Hindlimb muscle (tissue), 1 donor: ENCODE data around the gene SYT15B. TPM values are rescaled to one million over a fixed set of nuclear protein-coding genes. Genes with fewer than 3 reads are reported as not detected.
"Not testable (repeated sequence)": the region's sequence is repeated elsewhere in the genome, so short reads cannot be mapped to it uniquely, and the experiment has no call there.

Experiments used
- DNase-seq: peaks from one replicate; pipeline ENCODE4 v3.0.0-alpha.2; 2013
- polyA plus RNA-seq: library from polyadenylated mRNA; unstranded; fragments of 120-200 nt; gene quantifications from one replicate; pipeline ENCODE4 v1.2.1, GENCODE V29; 2013; ENCODE audit not compliant: insufficient read length

The SYT15B gene
- polyA plus RNA-seq, 1 donor = 1.3 TPM

DNA sequence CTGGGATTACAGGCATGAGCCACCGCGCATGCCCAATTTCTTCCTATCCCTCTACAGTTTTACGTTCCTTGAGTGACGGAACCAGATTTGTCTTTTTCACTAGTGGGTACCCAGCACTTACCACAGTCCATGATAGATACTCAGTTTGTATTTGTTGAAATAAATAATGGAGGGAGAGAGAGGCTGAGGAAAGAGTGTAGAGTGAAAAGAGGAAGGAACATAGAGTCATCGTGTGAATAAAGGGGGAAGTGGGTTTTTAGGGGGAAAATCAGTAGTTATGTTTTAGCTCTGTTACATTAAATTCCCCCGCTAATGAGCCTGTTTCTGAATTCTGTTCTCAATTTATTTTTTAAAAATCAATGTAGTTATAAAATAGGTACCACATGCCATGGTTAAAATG lies 37.7 kb downstream of the SYT15B start:
- DNase-seq = not testable (repeated sequence)

DNA sequence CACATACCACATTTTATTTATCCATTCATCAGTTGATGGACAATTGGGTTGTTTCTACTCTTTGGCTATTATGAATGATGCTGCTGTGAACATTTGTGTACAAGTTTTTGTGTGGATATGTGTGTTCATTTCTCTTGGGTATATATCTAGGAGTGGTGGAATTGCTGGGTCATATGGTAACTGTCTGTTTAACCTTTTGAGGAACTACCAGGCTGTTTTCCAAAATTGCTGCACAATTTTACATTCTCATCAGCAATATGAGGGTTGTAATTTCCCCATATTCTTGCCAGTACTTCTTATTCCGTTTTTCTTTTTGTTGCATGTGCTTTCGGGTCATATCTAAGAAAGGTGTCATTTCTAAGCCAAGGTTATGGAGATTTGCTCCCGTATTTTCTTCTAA lies 38.3 kb downstream of the SYT15B start:
- not testable (repeated sequence) for DNase-seq

DNA sequence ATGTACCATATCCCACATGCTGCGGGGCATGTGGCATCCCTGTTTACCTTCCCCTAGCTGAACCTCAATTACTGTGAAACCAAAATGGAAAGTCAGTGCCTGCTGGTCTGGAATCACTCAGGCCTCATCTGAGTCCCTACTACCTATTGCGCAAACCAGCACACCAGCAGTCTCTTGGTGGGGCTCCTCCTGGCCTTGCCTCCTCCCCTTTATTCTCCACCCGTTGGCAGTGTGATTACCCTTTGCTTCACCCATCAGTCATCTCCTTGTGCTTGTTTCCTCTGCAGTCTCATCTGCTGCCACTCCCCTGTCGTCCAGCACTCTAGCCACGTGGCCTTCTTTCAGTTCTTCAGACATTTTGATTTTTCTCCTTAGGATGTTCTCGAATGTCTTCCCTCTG lies 39.3 kb downstream of the SYT15B start:
- not testable (repeated sequence) for DNase-seq

DNA sequence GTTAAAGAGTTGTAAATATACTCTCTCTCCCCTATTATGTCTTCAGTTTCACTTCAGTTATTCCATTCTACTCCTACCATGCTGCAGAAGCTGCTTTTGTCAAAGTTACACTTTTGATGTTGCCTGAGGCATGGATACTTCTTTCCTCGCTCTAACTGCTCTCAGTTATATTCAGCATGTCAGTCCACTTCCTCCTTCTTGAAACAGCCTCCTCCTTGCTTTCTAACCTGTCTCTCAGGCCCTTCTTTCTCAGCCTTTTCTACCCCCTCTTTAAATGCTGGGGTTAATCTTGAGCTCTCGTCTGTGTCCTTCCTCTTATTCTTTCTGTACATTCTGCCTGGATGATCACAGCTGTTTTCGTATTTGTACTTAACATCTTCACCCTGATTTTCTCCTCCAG lies 40.0 kb downstream of the SYT15B start:
- DNase-seq = not testable (repeated sequence)

DNA sequence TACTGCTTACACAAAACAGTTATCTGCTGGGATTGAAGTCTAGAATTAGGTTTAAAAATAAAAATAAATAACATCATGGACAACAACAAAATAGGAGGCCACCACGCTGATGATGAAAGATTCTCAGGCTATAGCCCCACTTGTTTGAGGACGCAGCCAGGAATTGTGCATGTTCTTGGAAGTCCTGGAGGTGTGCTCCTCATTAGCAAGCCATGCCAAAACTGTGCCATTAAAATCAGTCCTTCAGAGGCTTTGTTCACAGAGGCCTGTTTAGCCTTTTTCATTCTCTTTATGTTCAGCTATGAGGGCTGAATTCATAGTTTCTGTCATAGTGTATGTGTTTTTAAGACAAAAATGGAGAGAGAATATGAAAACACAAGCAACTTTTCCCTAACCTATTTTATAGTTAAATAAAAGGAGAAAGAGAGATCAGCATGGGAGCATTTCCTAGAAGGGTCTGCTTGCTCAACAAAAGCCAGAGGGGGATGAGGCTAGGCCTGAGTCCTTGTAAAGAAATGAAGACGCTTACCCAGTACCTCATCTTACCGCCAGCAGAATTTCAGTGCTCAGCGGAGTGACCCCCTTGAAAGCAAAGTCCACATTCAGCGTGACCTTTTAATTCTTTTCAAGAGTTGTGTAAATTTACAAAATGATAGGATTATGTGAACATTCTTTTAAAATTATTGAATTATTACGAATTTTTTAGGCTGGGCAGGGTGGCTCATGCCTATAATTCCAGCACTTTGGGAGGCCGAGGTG lies 46.2 kb downstream of the SYT15B start:
- not testable (repeated sequence) for DNase-seq

Other genes with a start within 250 kb of the SYT15B start
- 10.9 TPM for gene AGAP9, start 240.0 kb downstream of the SYT15B start, polyA plus RNA-seq
- 0.10 TPM for gene NPY4R2, start 155.1 kb upstream of the SYT15B start, polyA plus RNA-seq
- gene FAM25C, start 236.2 kb upstream of the SYT15B start, polyA plus RNA-seq = not detected